Muscle layer of duodenum (tissue), 2 donors: ENCODE results near the gene PCDH12.

Experiments used
- H3K27ac ChIP-seq: one replicate; pipeline ENCODE4 v1.7.0; 2013; ENCODE audit warnings: mild to moderate bottlenecking, low read length
- H3K27me3 ChIP-seq: one replicate; pipeline ENCODE4 v1.7.0; 2013; ENCODE audit warnings: low read depth, mild to moderate bottlenecking, control low read depth, low read length
- H3K36me3 ChIP-seq, 2 donors: one replicate each; pipeline ENCODE4 v1.7.0; 2013; ENCODE audit warnings: low read length in 2 of 2, control low read depth in 1 of 2, mild to moderate bottlenecking in 1 of 2; ENCODE audit not compliant: insufficient read depth in 2 of 2, control insufficient read depth in 1 of 2
- H3K4me1 ChIP-seq, 2 donors: one replicate each; pipeline ENCODE4 v1.7.0; 2013; ENCODE audit warnings: low read length in 2 of 2, mild to moderate bottlenecking in 2 of 2, control low read depth in 1 of 2, moderate library complexity in 1 of 2; ENCODE audit not compliant: insufficient read depth in 2 of 2, control insufficient read depth in 1 of 2
- H3K4me3 ChIP-seq, 2 donors: one replicate each; pipeline ENCODE4 v1.7.0; 2013; ENCODE audit warnings: low read length in 2 of 2, low read depth in 1 of 2, mild to moderate bottlenecking in 1 of 2
- H3K9me3 ChIP-seq, 2 donors: one replicate each; pipeline ENCODE4 v1.7.0; 2013; ENCODE audit warnings: low read length in 2 of 2, control low read depth in 1 of 2, mild to moderate bottlenecking in 1 of 2; ENCODE audit not compliant: control insufficient read depth in 1 of 2
- donor health status: healthy.

PCDH12 gene

DNA sequence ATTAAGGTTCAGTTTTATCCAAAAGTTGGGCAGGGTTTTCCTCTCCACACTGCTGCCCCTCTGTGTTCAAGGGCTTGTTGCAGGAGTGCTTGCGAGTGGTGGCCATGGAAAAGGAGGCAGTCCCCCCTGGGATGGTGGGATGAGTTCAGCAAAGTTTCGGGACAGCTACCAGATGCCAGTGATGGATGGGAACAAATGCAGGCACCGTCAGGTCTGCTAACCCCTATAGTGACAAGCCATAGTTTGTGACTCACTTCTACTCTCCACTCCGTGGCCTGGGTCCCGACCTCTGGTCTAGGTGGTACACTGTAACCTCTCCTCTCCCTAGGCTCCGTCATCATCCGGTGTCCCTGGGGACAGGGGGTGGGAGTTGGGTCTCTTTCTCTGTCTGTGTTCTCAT is 7.1 kb upstream of the PCDH12 start:
- Histone ChIP-seq H3K9me3 (no peaks in the 10 kb centered on the region), H3K36me3 (no peaks in the 10 kb centered on the region), H3K4me3 (no peak overlapping the region), H3K27me3 (no peaks in the 10 kb centered on the region), H3K4me1 (peaks cover 5 to 15% of the 10 kb centered on the region in 2 donors), H3K27ac (no peak overlapping the region)

GRCh38 chr5:141963701-141964100 is 5.7 kb upstream of the PCDH12 start:
- Histone ChIP-seq H3K27ac (no peak overlapping the region), H3K27me3 (no peaks in the 10 kb centered on the region), H3K9me3 (no peaks in the 10 kb centered on the region), H3K36me3 (no peaks in the 10 kb centered on the region), H3K4me3 (no peak overlapping the region), H3K4me1 (peaks cover 0 to 15% of the 10 kb centered on the region in 2 donors)

GRCh38 chr5:141961466-141961865 is 3.5 kb upstream of the PCDH12 start:
- Histone ChIP-seq H3K9me3 (no peaks in the 10 kb centered on the region), H3K27ac (no peak overlapping the region), H3K36me3 (no peaks in the 10 kb centered on the region), H3K27me3 (no peaks in the 10 kb centered on the region), H3K4me1 (peaks cover 0 to 15% of the 10 kb centered on the region in 2 donors), H3K4me3 (no peak overlapping the region)

GRCh38 chr5:141960449-141961323 is 2.7 kb upstream of the PCDH12 start:
- no peak overlapping the region for H3K4me3 ChIP-seq
- no peak overlapping the region for H3K27ac ChIP-seq
- no peaks in the 10 kb centered on the region for H3K9me3 ChIP-seq
- H3K36me3 ChIP-seq, result no peaks in the 10 kb centered on the region
- H3K27me3 ChIP-seq, result no peaks in the 10 kb centered on the region
- peaks cover 0 to 15% of the 10 kb centered on the region in 2 donors for H3K4me1 ChIP-seq

DNA sequence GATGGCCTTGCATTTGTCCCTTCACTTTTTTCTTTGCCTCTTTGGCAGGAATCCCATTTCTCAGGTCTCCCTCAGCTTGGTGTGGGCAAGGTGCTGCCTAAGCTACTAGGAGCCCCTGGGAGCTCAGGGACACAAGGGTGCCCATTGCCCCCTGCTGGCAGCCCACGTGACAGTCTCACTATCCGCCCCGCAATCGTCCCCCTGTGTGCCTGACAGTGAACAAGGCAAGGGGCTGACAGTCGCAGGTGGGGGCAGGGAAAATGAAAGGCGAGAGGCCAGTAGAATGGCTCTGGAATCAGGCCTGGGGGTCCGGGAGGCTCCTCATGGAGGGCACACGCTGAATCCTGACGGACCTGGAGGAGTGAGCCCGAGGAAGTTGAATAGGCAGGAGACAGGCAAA is 2.0 kb upstream of the PCDH12 start:
- Histone ChIP-seq H3K4me3 (no peak overlapping the region), H3K27ac (no peak overlapping the region), H3K4me1 (peaks cover 0 to 15% of the 10 kb centered on the region in 2 donors)

DNA sequence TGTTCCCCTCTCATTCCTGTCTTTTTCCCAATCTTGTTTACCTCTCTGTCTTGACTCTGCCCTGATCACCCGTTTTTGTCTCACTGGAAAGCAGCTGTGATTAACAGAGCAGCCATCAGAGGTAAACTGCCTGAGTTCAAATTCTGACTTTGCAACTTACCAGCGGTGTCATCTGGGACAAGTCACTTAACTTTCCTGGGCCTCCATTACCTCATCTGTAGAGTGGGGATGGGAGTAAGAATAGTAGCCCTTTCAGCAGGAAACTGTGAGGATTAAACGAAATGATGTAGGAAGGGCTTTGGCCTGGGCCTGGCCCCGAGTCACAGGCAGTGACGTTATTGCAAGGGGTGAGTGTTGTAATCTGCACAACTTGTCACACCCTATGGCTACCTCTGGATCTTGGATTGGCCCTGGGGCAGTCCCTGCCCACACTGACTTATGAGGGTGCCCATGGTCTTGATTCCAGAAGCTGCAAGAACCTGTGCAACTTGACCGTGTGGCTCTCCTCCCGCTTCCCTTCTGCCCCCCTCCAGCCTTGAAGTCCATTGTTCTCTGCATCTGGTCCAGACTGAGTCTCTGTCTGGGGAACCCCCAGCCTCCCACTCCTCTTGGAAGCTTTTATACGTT is 657 bp upstream of the PCDH12 start:
- Histone ChIP-seq H3K27me3 (no peaks in the 10 kb centered on the region), H3K36me3 (no peaks in the 10 kb centered on the region), H3K9me3 (no peaks in the 10 kb centered on the region), H3K4me1 (peaks cover 0 to 15% of the 10 kb centered on the region in 2 donors), H3K4me3 (no peak overlapping the region), H3K27ac (peak overlapping the region; percentile 40)

More for the DNA sequence above, 2.0 kb upstream of the PCDH12 start:
- H3K9me3 ChIP-seq, result no peaks in the 10 kb centered on the region
- H3K36me3 ChIP-seq, result no peaks in the 10 kb centered on the region
- no peaks in the 10 kb centered on the region for H3K27me3 ChIP-seq

DNA sequence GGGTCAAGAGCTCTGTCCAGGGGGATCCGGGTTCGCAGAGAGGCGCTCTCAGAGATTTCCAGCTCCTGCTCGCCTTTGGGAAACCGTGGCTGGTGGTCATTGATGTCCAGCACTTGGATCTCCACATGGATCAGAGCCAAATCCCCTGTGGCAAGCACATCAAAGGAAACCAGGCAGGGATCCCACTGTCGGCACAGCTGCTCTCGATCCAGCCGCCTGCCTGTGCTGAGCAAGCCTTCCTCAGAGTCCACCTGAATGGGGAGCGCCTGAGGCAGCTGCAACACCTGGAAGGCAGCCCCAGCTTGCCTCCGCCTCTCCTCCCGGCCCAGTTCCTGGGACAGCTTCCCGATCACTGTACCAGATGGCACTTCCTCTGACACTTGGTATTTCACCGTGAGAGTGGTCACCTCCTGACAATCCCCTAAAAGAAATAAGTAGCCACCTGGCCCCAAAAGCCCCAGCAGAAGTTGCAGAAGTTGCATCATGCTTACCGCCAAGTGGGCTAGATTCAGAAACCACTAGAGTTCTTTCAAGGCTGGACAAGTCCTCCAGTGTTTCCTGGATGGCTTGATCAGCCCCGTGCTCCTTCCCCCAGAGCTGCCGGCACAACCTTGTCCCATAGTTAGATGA is 520 bp downstream of the PCDH12 start:
- Histone ChIP-seq H3K4me1 (peaks cover 0 to 16% of the 10 kb centered on the region in 2 donors), H3K27me3 (no peaks in the 10 kb centered on the region), H3K4me3 (no peak overlapping the region), H3K9me3 (no peaks in the 10 kb centered on the region), H3K36me3 (no peaks in the 10 kb centered on the region), H3K27ac (peak overlapping the region; percentile 25)

DNA sequence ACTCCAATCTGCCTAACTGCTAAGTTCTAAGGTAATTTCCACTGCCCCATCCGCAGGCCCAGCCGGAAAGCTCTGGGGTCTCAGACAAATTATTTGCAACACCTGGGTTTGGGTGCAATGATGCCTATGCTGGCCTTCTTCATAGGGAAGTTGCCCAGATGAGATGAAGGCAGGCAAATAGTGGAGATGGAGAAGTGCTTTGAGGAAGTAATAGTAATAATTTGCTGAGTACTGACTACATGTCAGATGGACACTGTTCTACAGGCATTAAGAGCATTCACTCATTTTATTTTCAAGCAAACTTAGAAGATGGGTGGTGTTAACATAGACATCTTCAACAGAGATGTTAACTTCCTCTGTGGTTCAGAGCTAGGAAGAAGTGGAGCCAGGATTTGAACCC is 3.8 kb downstream of the PCDH12 start:
- Histone ChIP-seq H3K27me3 (no peaks in the 10 kb centered on the region), H3K4me3 (no peak overlapping the region), H3K27ac (no peak overlapping the region), H3K9me3 (no peaks in the 10 kb centered on the region), H3K36me3 (no peaks in the 10 kb centered on the region), H3K4me1 (peaks cover 0 to 28% of the 10 kb centered on the region in 2 donors)

DNA sequence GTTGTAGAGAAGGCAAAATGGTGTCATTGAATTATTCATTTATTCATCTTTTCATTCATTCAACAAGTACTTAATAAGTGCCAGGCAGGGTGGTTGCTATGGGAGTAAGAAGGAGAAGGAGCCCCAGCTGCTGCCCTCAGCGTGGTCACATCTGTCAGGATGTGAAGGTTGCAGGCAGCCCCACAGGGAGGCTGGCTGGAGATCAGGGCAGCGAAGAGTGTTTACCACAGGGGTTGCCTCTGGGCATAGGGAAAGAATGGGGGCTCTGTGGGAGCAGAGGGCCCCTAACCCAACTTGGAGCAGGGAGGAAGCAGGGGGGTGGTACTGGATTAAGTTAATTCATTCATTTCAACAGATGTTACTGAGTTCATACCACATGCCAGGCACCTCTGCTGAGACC is 6.0 kb downstream of the PCDH12 start:
- H3K27ac ChIP-seq, result no peak overlapping the region
- H3K9me3 ChIP-seq, result no peaks in the 10 kb centered on the region
- no peaks in the 10 kb centered on the region for H3K36me3 ChIP-seq
- peaks cover 0 to 23% of the 10 kb centered on the region in 2 donors for H3K4me1 ChIP-seq
- no peak overlapping the region for H3K4me3 ChIP-seq
- H3K27me3 ChIP-seq, result no peaks in the 10 kb centered on the region

DNA sequence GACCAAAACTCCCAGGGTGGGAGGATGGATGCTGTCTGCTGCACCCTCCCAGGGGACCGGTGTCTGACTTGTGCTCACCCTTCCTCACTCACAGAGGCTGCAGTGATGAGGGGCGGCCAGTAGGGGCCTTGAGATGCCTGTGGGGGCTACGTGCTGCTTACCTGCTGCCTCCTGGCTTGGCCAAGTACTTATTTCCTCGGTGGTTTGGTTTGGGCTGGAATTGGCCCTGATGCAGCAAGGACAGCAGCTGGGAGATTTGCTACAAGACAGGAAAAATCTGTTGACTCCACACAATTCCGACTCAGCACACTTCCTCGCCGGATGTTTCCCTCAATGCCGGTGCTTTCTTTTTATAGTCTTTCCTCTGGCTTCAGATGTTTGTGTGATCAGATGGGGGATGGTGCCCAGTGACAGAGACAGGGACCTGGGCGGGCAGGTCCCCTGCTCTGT is 6.6 kb downstream of the PCDH12 start:
- Histone ChIP-seq H3K4me1 (peaks cover 0 to 23% of the 10 kb centered on the region in 2 donors), H3K9me3 (no peaks in the 10 kb centered on the region), H3K4me3 (no peak overlapping the region), H3K27me3 (no peaks in the 10 kb centered on the region), H3K27ac (no peak overlapping the region), H3K36me3 (no peaks in the 10 kb centered on the region)

GRCh38 chr5:141950207-141951005 is 7.6 kb downstream of the PCDH12 start:
- H3K36me3 ChIP-seq, result no peaks in the 10 kb centered on the region
- H3K4me3 ChIP-seq, result no peak overlapping the region
- no peak overlapping the region for H3K27ac ChIP-seq
- no peaks in the 10 kb centered on the region for H3K9me3 ChIP-seq
- H3K4me1 ChIP-seq, result peaks cover 0 to 27% of the 10 kb centered on the region in 2 donors
- H3K27me3 ChIP-seq, result no peaks in the 10 kb centered on the region
